GM19468 (cell line): Measurements from ENCODE around the gene SPTBN2.
"Not testable (repeated sequence)": the region's sequence is repeated elsewhere in the genome, so short reads cannot be mapped to it uniquely, and the experiment has no call there.

Experiments used
- ATAC-seq: cut with Tn5 transposase; IDR thresholded peaks from one replicate; pipeline ENCODE4 v1.9.1; 2021; ENCODE audit warnings: mild to moderate bottlenecking, moderate library complexity, moderate number of reproducible peaks; ENCODE audit not compliant: unreplicated experiment; ENCODE audit errors: extremely low read depth

Gene SPTBN2

GRCh38 chr11:66646828-66647227 lies 82.2 kb downstream of the SPTBN2 start:
- no peak for ATAC-seq

GRCh38 chr11:66643745-66644437 lies 85.1 kb downstream of the SPTBN2 start:
- ATAC-seq = no peak

- ATAC-seq = no peak
Observed at GRCh38 chr11:66641834-66642233, 87.2 kb downstream of the SPTBN2 start.

GRCh38 chr11:66639814-66640340 lies 89.1 kb downstream of the SPTBN2 start:
- not testable (repeated sequence) for ATAC-seq

GRCh38 chr11:66639066-66639813 lies 89.8 kb downstream of the SPTBN2 start:
- no peak for ATAC-seq

GRCh38 chr11:66638177-66639065 lies 90.6 kb downstream of the SPTBN2 start, which contains the start of gene RBM4:
Gene RBM4, plus strand, starts transcription at chr11:66638703. Its CDS starts 1,009 bp downstream, at chr11:66639712.
- ATAC-seq = peak; percentile 88

GRCh38 chr11:66637557-66638176 lies 91.3 kb downstream of the SPTBN2 start:
- ATAC-seq = no peak

GRCh38 chr11:66636411-66636810 lies 92.6 kb downstream of the SPTBN2 start:
- ATAC-seq = no peak
